ENCODE measurements around the gene RAD52.

Gene RAD52

GRCh38 chr12:966724-967123, 17.2 kb upstream of the RAD52 start:
- Histone ChIP-seq H3K9ac (ENCODE audit: low read length) (no peak overlapping the region), H3K4me1 (ENCODE audit: control insufficient read depth, insufficient read depth, low read length) (peaks cover 6% of the 10 kb centered on the region)

GRCh38 chr12:958588-959123, 9.2 kb upstream of the RAD52 start:
- Histone ChIP-seq H3K27ac (ENCODE audit: low read depth, low read length) (no peak overlapping the region), H3K27me3 (ENCODE audit: control insufficient read depth, insufficient read depth, low read length) (no peaks in the 10 kb centered on the region), H3K4me3 (ENCODE audit: low read depth, low read length) (no peak overlapping the region), H3K9me3 (ENCODE audit: control insufficient read depth, insufficient read depth, low read depth, low read length) (no peaks in the 10 kb centered on the region), H3K9ac (ENCODE audit: low read length) (no peak overlapping the region), H3K36me3 (ENCODE audit: control insufficient read depth, insufficient read depth, low read length) (no peaks in the 10 kb centered on the region), H3K4me1 (ENCODE audit: control insufficient read depth, insufficient read depth, low read length) (peaks cover 6% of the 10 kb centered on the region)

More at GRCh38 chr12:966724-967123, 17.2 kb upstream of the RAD52 start:
- no peaks in the 10 kb centered on the region for H3K27me3 ChIP-seq (ENCODE audit: control insufficient read depth, insufficient read depth, low read length)
- no peak overlapping the region for H3K27ac ChIP-seq (ENCODE audit: low read depth, low read length)
- H3K4me3 ChIP-seq (ENCODE audit: low read depth, low read length) = no peak overlapping the region
- no peaks in the 10 kb centered on the region for H3K9me3 ChIP-seq (ENCODE audit: control insufficient read depth, insufficient read depth, low read depth, low read length)
- no peaks in the 10 kb centered on the region for H3K36me3 ChIP-seq (ENCODE audit: control insufficient read depth, insufficient read depth, low read length)

- no peak overlapping the region for H3K9ac ChIP-seq (ENCODE audit: low read length)
- H3K9me3 ChIP-seq (ENCODE audit: control insufficient read depth, insufficient read depth, low read depth, low read length) = no peaks in the 10 kb centered on the region
- no peak overlapping the region for H3K27ac ChIP-seq (ENCODE audit: low read depth, low read length)
- H3K27me3 ChIP-seq (ENCODE audit: control insufficient read depth, insufficient read depth, low read length) = no peaks in the 10 kb centered on the region
- H3K36me3 ChIP-seq (ENCODE audit: control insufficient read depth, insufficient read depth, low read length) = no peaks in the 10 kb centered on the region
- peaks cover 6% of the 10 kb centered on the region for H3K4me1 ChIP-seq (ENCODE audit: control insufficient read depth, insufficient read depth, low read length)
- H3K4me3 ChIP-seq (ENCODE audit: low read depth, low read length) = no peak overlapping the region
Measured at GRCh38 chr12:955939-956338, 6.4 kb upstream of the RAD52 start.

GRCh38 chr12:954741-955140, 5.2 kb upstream of the RAD52 start:
- Histone ChIP-seq H3K4me3 (ENCODE audit: low read depth, low read length) (no peak overlapping the region), H3K36me3 (ENCODE audit: control insufficient read depth, insufficient read depth, low read length) (no peaks in the 10 kb centered on the region), H3K9me3 (ENCODE audit: control insufficient read depth, insufficient read depth, low read depth, low read length) (no peaks in the 10 kb centered on the region), H3K9ac (ENCODE audit: low read length) (no peak overlapping the region), H3K27ac (ENCODE audit: low read depth, low read length) (no peak overlapping the region), H3K4me1 (ENCODE audit: control insufficient read depth, insufficient read depth, low read length) (peaks cover 6% of the 10 kb centered on the region), H3K27me3 (ENCODE audit: control insufficient read depth, insufficient read depth, low read length) (no peaks in the 10 kb centered on the region)

- Histone ChIP-seq H3K36me3 (ENCODE audit: control insufficient read depth, insufficient read depth, low read length) (no peaks in the 10 kb centered on the region), H3K27me3 (ENCODE audit: control insufficient read depth, insufficient read depth, low read length) (no peaks in the 10 kb centered on the region), H3K27ac (ENCODE audit: low read depth, low read length) (no peak overlapping the region), H3K9me3 (ENCODE audit: control insufficient read depth, insufficient read depth, low read depth, low read length) (no peaks in the 10 kb centered on the region), H3K4me3 (ENCODE audit: low read depth, low read length) (no peak overlapping the region), H3K4me1 (ENCODE audit: control insufficient read depth, insufficient read depth, low read length) (peaks cover 4% of the 10 kb centered on the region), H3K9ac (ENCODE audit: low read length) (no peak overlapping the region)
Measured at GRCh38 chr12:953776-954175, 4.3 kb upstream of the RAD52 start.

- H3K4me3 ChIP-seq (ENCODE audit: low read depth, low read length) = no peak overlapping the region
- no peak overlapping the region for H3K27ac ChIP-seq (ENCODE audit: low read depth, low read length)
- H3K4me1 ChIP-seq (ENCODE audit: control insufficient read depth, insufficient read depth, low read length) = no peaks in the 10 kb centered on the region
- no peaks in the 10 kb centered on the region for H3K9me3 ChIP-seq (ENCODE audit: control insufficient read depth, insufficient read depth, low read depth, low read length)
- no peak overlapping the region for H3K9ac ChIP-seq (ENCODE audit: low read length)
- no peaks in the 10 kb centered on the region for H3K27me3 ChIP-seq (ENCODE audit: control insufficient read depth, insufficient read depth, low read length)
- no peaks in the 10 kb centered on the region for H3K36me3 ChIP-seq (ENCODE audit: control insufficient read depth, insufficient read depth, low read length)
Measured at GRCh38 chr12:951176-951575, 1.7 kb upstream of the RAD52 start.

GRCh38 chr12:948238-948637, 1.3 kb downstream of the RAD52 start:
- H3K36me3 ChIP-seq (ENCODE audit: control insufficient read depth, insufficient read depth, low read length) = peaks cover 6% of the 10 kb centered on the region
- no peak overlapping the region for H3K9ac ChIP-seq (ENCODE audit: low read length)
- H3K27ac ChIP-seq (ENCODE audit: low read depth, low read length) = no peak overlapping the region
- peak overlapping the region; percentile 87 for H3K4me3 ChIP-seq (ENCODE audit: low read depth, low read length)
- H3K9me3 ChIP-seq (ENCODE audit: control insufficient read depth, insufficient read depth, low read depth, low read length) = no peaks in the 10 kb centered on the region
- H3K27me3 ChIP-seq (ENCODE audit: control insufficient read depth, insufficient read depth, low read length) = no peaks in the 10 kb centered on the region
- H3K4me1 ChIP-seq (ENCODE audit: control insufficient read depth, insufficient read depth, low read length) = no peaks in the 10 kb centered on the region

- no peak overlapping the region for H3K27ac ChIP-seq (ENCODE audit: low read depth, low read length)
- peaks cover 6% of the 10 kb centered on the region for H3K36me3 ChIP-seq (ENCODE audit: control insufficient read depth, insufficient read depth, low read length)
- H3K4me3 ChIP-seq (ENCODE audit: low read depth, low read length) = no peak overlapping the region
- H3K9me3 ChIP-seq (ENCODE audit: control insufficient read depth, insufficient read depth, low read depth, low read length) = no peaks in the 10 kb centered on the region
- H3K4me1 ChIP-seq (ENCODE audit: control insufficient read depth, insufficient read depth, low read length) = no peaks in the 10 kb centered on the region
- H3K27me3 ChIP-seq (ENCODE audit: control insufficient read depth, insufficient read depth, low read length) = no peaks in the 10 kb centered on the region
- no peak overlapping the region for H3K9ac ChIP-seq (ENCODE audit: low read length)
Measured at GRCh38 chr12:946631-947030, 2.9 kb downstream of the RAD52 start.

- Histone ChIP-seq H3K9me3 (ENCODE audit: control insufficient read depth, insufficient read depth, low read depth, low read length) (no peaks in the 10 kb centered on the region), H3K27me3 (ENCODE audit: control insufficient read depth, insufficient read depth, low read length) (no peaks in the 10 kb centered on the region), H3K4me3 (ENCODE audit: low read depth, low read length) (no peak overlapping the region), H3K36me3 (ENCODE audit: control insufficient read depth, insufficient read depth, low read length) (peaks cover 6% of the 10 kb centered on the region), H3K27ac (ENCODE audit: low read depth, low read length) (no peak overlapping the region), H3K9ac (ENCODE audit: low read length) (no peak overlapping the region), H3K4me1 (ENCODE audit: control insufficient read depth, insufficient read depth, low read length) (no peaks in the 10 kb centered on the region)
Measured at GRCh38 chr12:946212-946611, 3.3 kb downstream of the RAD52 start.

- no peaks in the 10 kb centered on the region for H3K4me1 ChIP-seq (ENCODE audit: control insufficient read depth, insufficient read depth, low read length)
- H3K9ac ChIP-seq (ENCODE audit: low read length) = no peak overlapping the region
- H3K27ac ChIP-seq (ENCODE audit: low read depth, low read length) = no peak overlapping the region
- H3K4me3 ChIP-seq (ENCODE audit: low read depth, low read length) = no peak overlapping the region
- H3K36me3 ChIP-seq (ENCODE audit: control insufficient read depth, insufficient read depth, low read length) = peaks cover 15% of the 10 kb centered on the region
- H3K9me3 ChIP-seq (ENCODE audit: control insufficient read depth, insufficient read depth, low read depth, low read length) = no peaks in the 10 kb centered on the region
- no peaks in the 10 kb centered on the region for H3K27me3 ChIP-seq (ENCODE audit: control insufficient read depth, insufficient read depth, low read length)
Measured at GRCh38 chr12:944211-944610, 5.3 kb downstream of the RAD52 start.

- Histone ChIP-seq H3K27me3 (ENCODE audit: control insufficient read depth, insufficient read depth, low read length) (no peaks in the 10 kb centered on the region), H3K4me3 (ENCODE audit: low read depth, low read length) (no peak overlapping the region), H3K36me3 (ENCODE audit: control insufficient read depth, insufficient read depth, low read length) (peaks cover 23% of the 10 kb centered on the region), H3K4me1 (ENCODE audit: control insufficient read depth, insufficient read depth, low read length) (no peaks in the 10 kb centered on the region), H3K9me3 (ENCODE audit: control insufficient read depth, insufficient read depth, low read depth, low read length) (no peaks in the 10 kb centered on the region), H3K9ac (ENCODE audit: low read length) (no peak overlapping the region), H3K27ac (ENCODE audit: low read depth, low read length) (no peak overlapping the region)
Measured at GRCh38 chr12:943051-943450, 6.4 kb downstream of the RAD52 start.

- Histone ChIP-seq H3K9me3 (ENCODE audit: control insufficient read depth, insufficient read depth, low read depth, low read length) (no peaks in the 10 kb centered on the region), H3K27me3 (ENCODE audit: control insufficient read depth, insufficient read depth, low read length) (no peaks in the 10 kb centered on the region), H3K4me1 (ENCODE audit: control insufficient read depth, insufficient read depth, low read length) (no peaks in the 10 kb centered on the region), H3K36me3 (ENCODE audit: control insufficient read depth, insufficient read depth, low read length) (peaks cover 26% of the 10 kb centered on the region), H3K9ac (ENCODE audit: low read length) (no peak overlapping the region), H3K4me3 (ENCODE audit: low read depth, low read length) (no peak overlapping the region), H3K27ac (ENCODE audit: low read depth, low read length) (no peak overlapping the region)
Measured at GRCh38 chr12:938810-939209, 10.7 kb downstream of the RAD52 start.

All from HUES6 (cell line).